CD4-positive, alpha-beta T cell (primary cell): ENCODE results near the gene SNCA. TPM values are rescaled to one million over a fixed set of nuclear protein-coding genes. Genes with fewer than 3 reads are reported as not detected.
A peak's percentile ranks its signal among the peaks of the same experiment; 100 is the strongest.

Experiments
- ATAC-seq: fragments of 200-7000 bp; cut with Tn5 transposase; one replicate; pipeline ENCODE4 v1.10.0; 2022; ENCODE audit warnings: mild to moderate bottlenecking; ENCODE audit not compliant: poor library complexity
- CTCF ChIA-PET: fragments of 350-600 bp; sonication (Branson Sonifier 250); formaldehyde crosslinking; loops from one replicate; lab custom pipeline; 2021; ENCODE audit warnings: antibody characterized with exemption, inconsistent platforms; lab: Charles Lee
- POLR2A ChIA-PET: fragments of 350-600 bp; sonication (Branson Sonifier 250); formaldehyde crosslinking; loops from one replicate; lab custom pipeline; 2021; ENCODE audit warnings: antibody characterized with exemption, inconsistent platforms; lab: Charles Lee
- DNase-seq, 14 experiments: peaks; one replicate each; pipeline ENCODE4 v3.0.0-alpha.2; 2013 to 2020; ENCODE audit warnings: mixed read lengths in 2 of 14
- H3K27ac ChIP-seq, 2 donors: one replicate each; pipeline versions ENCODE4 v1.5.1 to v1.7.0; 2013; ENCODE audit warnings: low read length in 2 of 2, low read depth in 1 of 2, mild to moderate bottlenecking in 1 of 2
- H3K27me3 ChIP-seq, 2 experiments: 1 replicate in 1 of 2; 2 replicates in 1 of 2; pipeline versions ENCODE4 v1.6.1 to v1.7.0; 2013; ENCODE audit warnings: low read length in 2 of 2, control low read depth in 1 of 2, mild to moderate bottlenecking in 1 of 2, moderate library complexity in 1 of 2; ENCODE audit not compliant: insufficient read depth in 2 of 2, control insufficient read depth in 1 of 2
- H3K36me3 ChIP-seq: one replicate; pipeline ENCODE4 v1.6.1; 2013; ENCODE audit warnings: low read length, control low read depth; ENCODE audit not compliant: insufficient read depth
- H3K4me1 ChIP-seq: one replicate; pipeline ENCODE4 v1.6.1; 2013; ENCODE audit warnings: low read length, control low read depth; ENCODE audit not compliant: insufficient read depth
- H3K4me3 ChIP-seq: one replicate; pipeline ENCODE4 v1.5.1; 2013; ENCODE audit warnings: mild to moderate bottlenecking, low read length, moderate library complexity
- H3K9me3 ChIP-seq, 2 experiments: 1 replicate in 1 of 2; 2 replicates in 1 of 2; pipeline versions ENCODE4 v1.6.1 to v1.7.0; 2013; ENCODE audit warnings: low read length in 2 of 2, mild to moderate bottlenecking in 2 of 2, control low read depth in 1 of 2, moderate library complexity in 1 of 2; ENCODE audit not compliant: control insufficient read depth in 1 of 2, insufficient read depth in 1 of 2
- H3K27ac Mint-ChIP-seq: one replicate; pipeline ENCODE4 v1.8.0; 2020; ENCODE audit warnings: mixed read lengths
- H3K27me3 Mint-ChIP-seq: one replicate; pipeline ENCODE4 v1.8.0; 2021; ENCODE audit warnings: mixed read lengths
- H3K36me3 Mint-ChIP-seq: one replicate; pipeline ENCODE4 v1.8.0; 2021; ENCODE audit warnings: low read depth, mixed read lengths
- H3K4me1 Mint-ChIP-seq: one replicate; pipeline ENCODE4 v1.8.0; 2021; ENCODE audit warnings: low read depth, mixed read lengths
- H3K4me3 Mint-ChIP-seq: one replicate; pipeline ENCODE4 v1.8.0; 2020; ENCODE audit warnings: mild to moderate bottlenecking, mixed read lengths
- H3K9me3 Mint-ChIP-seq: one replicate; pipeline ENCODE4 v1.8.0; 2020; ENCODE audit warnings: mixed read lengths
- intact Hi-C, 2 experiments: fragments of 100-400 bp; cut with DNase I in 1 of 2; cut with micrococcal nuclease in 1 of 2; formaldehyde crosslinking; loops; one replicate each; pipeline versions ENCODE4 v1.15.1 to v1.9.0; 2023 to 2025; cut with DNase I, micrococcal nuclease
- polyA plus RNA-seq, 2 donors: library from polyadenylated mRNA; unstranded; fragments of 120-200 nt; gene quantifications; one replicate each; pipeline ENCODE4 v1.2.1, GENCODE V29; 2013
- total RNA-seq, 174 experiments: library from RNA in 2 of 174; stranded (reverse) in 2 of 174; gene quantifications; one replicate each; pipeline ENCODE4 v1.2.3 and lab custom pipeline; 2021 to 2026
- TF ChIP-seq, protein P1 (sequence below): fragments of 200-600 bp; IDR thresholded peaks from one replicate; pipeline ENCODE4 v1.8.0; 2022; ENCODE audit warnings: antibody characterized with exemption, mild to moderate bottlenecking

Gene SNCA
- total RNA-seq (not detected), total RNA-seq (lab: John Stamatoyannopoulos, UW) (0 to 1.6 (median 0.52) reads per million in 172 experiments)
- polyA plus RNA-seq (2013, experiment 1 of 2), result 2.1 TPM
- polyA plus RNA-seq (2013, experiment 2 of 2), result 1.6 TPM

GRCh38 chr4:89836897-89837384 lies at the start of gene SNCA:
SNCA (minus strand) TSS chr4:89837161; CDS start chr4:89835667, 1,494 bp downstream.
- no peaks in the 10 kb centered on the region for H3K9me3 Mint-ChIP-seq
- H3K36me3 Mint-ChIP-seq, result no peaks in the 10 kb centered on the region
- Histone ChIP-seq H3K36me3 (no peaks in the 10 kb centered on the region), H3K27me3 (peaks cover 26 to 53% of the 10 kb centered on the region in 2 experiments), H3K9me3 (peaks cover 0 to 9% of the 10 kb centered on the region in 2 experiments), H3K4me3 (peak within 1 kb of the TSS; percentile 54), H3K27ac (no peak within 1 kb of the TSS), H3K4me1 (peaks cover 21% of the 10 kb centered on the region)
- H3K27me3 Mint-ChIP-seq, result peaks cover 70% of the 10 kb centered on the region
- TF ChIP-seq, protein P1, sequence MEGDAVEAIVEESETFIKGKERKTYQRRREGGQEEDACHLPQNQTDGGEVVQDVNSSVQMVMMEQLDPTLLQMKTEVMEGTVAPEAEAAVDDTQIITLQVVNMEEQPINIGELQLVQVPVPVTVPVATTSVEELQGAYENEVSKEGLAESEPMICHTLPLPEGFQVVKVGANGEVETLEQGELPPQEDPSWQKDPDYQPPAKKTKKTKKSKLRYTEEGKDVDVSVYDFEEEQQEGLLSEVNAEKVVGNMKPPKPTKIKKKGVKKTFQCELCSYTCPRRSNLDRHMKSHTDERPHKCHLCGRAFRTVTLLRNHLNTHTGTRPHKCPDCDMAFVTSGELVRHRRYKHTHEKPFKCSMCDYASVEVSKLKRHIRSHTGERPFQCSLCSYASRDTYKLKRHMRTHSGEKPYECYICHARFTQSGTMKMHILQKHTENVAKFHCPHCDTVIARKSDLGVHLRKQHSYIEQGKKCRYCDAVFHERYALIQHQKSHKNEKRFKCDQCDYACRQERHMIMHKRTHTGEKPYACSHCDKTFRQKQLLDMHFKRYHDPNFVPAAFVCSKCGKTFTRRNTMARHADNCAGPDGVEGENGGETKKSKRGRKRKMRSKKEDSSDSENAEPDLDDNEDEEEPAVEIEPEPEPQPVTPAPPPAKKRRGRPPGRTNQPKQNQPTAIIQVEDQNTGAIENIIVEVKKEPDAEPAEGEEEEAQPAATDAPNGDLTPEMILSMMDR, result no peak
- ATAC-seq (peak; percentile 58), DNase-seq (peak in 7 of 14 experiments; percentile 4 to 49 (median 32))
- H3K4me1 Mint-ChIP-seq, result peaks cover 22% of the 10 kb centered on the region
- ChIA-PET POLR2A (no interaction called here), CTCF (no interaction called here)
- peak within 1 kb of the TSS; percentile 83 for H3K4me3 Mint-ChIP-seq
- H3K27ac Mint-ChIP-seq, result no peak within 1 kb of the TSS
- intact Hi-C loops, result no loop called here

- H3K27ac Mint-ChIP-seq, result no peak overlapping the region
- Histone ChIP-seq H3K27me3 (no peaks in the 10 kb centered on the region), H3K27ac (no peak overlapping the region), H3K36me3 (no peaks in the 10 kb centered on the region), H3K4me1 (no peaks in the 10 kb centered on the region), H3K4me3 (no peak overlapping the region), H3K9me3 (no peaks in the 10 kb centered on the region)
- intact Hi-C loops, result no loop called here
- no peaks in the 10 kb centered on the region for H3K27me3 Mint-ChIP-seq
- no peaks in the 10 kb centered on the region for H3K36me3 Mint-ChIP-seq
- POLR2A ChIA-PET, result interaction anchor here (1.3 kb wide), 1 partner anchor 15 kb away, joined by 5 read pairs; the partner anchor contains the start of gene MMRN1
- H3K4me3 Mint-ChIP-seq, result no peak overlapping the region
- H3K9me3 Mint-ChIP-seq, result no peaks in the 10 kb centered on the region
- DNase-seq (no peak), ATAC-seq (no peak)
- H3K4me1 Mint-ChIP-seq, result no peaks in the 10 kb centered on the region
- CTCF ChIA-PET, result interaction anchor here (1.8 kb wide), 1 partner anchor 9 kb away, joined by 3 read pairs; no protein-coding TSS in a partner anchor
- TF ChIP-seq, protein P1, result no peak
These were observed 42.3 kb upstream of the SNCA start for GRCh38 chr4:89879215-89879614.

- TF ChIP-seq, protein P1, result no peak
- Histone ChIP-seq H3K36me3 (no peaks in the 10 kb centered on the region), H3K27ac (no peak overlapping the region), H3K9me3 (no peaks in the 10 kb centered on the region), H3K4me1 (no peaks in the 10 kb centered on the region), H3K4me3 (no peak overlapping the region), H3K27me3 (no peaks in the 10 kb centered on the region)
- ATAC-seq (no peak), DNase-seq (no peak)
- ChIA-PET POLR2A (interaction anchor here (1.3 kb wide), 1 partner anchor 16 kb away, joined by 5 read pairs; the partner anchor contains the start of gene MMRN1), CTCF (interaction anchor here (1.8 kb wide), 1 partner anchor 10 kb away, joined by 3 read pairs; no protein-coding TSS in a partner anchor)
- Mint-ChIP-seq H3K27me3 (no peaks in the 10 kb centered on the region), H3K4me3 (no peak overlapping the region), H3K27ac (no peak overlapping the region), H3K9me3 (no peaks in the 10 kb centered on the region), H3K4me1 (no peaks in the 10 kb centered on the region), H3K36me3 (no peaks in the 10 kb centered on the region)
- intact Hi-C loops, result no loop called here
These were observed 41.6 kb upstream of the SNCA start for GRCh38 chr4:89878611-89879010.
